Ovary (tissue), 9 donors: ENCODE measurements around the gene CTDP1. TPM values are rescaled to one million over a fixed set of nuclear protein-coding genes. Genes with fewer than 3 reads are reported as not detected.

Source experiments
- DNase-seq, 5 donors: peaks; one replicate each; pipeline ENCODE4 v3.0.0-alpha.2; 2019 to 2020
- H3K27ac ChIP-seq, 2 donors: fragments of 200-600 bp; one replicate each; pipeline versions ENCODE4 v1.5.1 to v1.8.0; 2019 to 2022
- H3K27me3 ChIP-seq: fragments of 200-600 bp; one replicate; pipeline ENCODE4 v1.8.0; 2022
- H3K36me3 ChIP-seq: fragments of 200-600 bp; sonication (generic); one replicate; pipeline ENCODE4 v1.5.1; 2019
- H3K4me1 ChIP-seq: one replicate; pipeline ENCODE4 v1.8.1; 2013; ENCODE audit warnings: mild to moderate bottlenecking, moderate library complexity; ENCODE audit not compliant: insufficient read depth
- H3K4me3 ChIP-seq: fragments of 200-600 bp; sonication (generic); one replicate; pipeline ENCODE4 v1.5.1; 2017
- H3K9me3 ChIP-seq, 2 donors: fragments of 200-600 bp in 1 of 2; sonication (generic) in 1 of 2; one replicate each; pipeline versions ENCODE4 v1.5.1 to v1.8.1; 2013 to 2019; ENCODE audit warnings: mild to moderate bottlenecking in 1 of 2, moderate library complexity in 1 of 2
- EP300 ChIP-seq: sonication (generic); formaldehyde crosslinking; IDR thresholded peaks from one replicate; pipeline ENCODE4 v1.6.1; 2017; ENCODE audit warnings: antibody characterized with exemption
- POLR2A ChIP-seq: fragments of 450-650 bp; IDR thresholded peaks from one replicate; pipeline ENCODE4 v1.6.1; 2017; ENCODE audit warnings: antibody characterized with exemption, mild to moderate bottlenecking, moderate library complexity
- WGBS, 3 donors: extraction: QIAGEN DNeasy Blood & Tissue Kit in 1 of 3; methylation state at CpG; one replicate each; pipeline versions ENCODE4 v1.1.5 to v1.1.7; 2013 to 2017; 5-methylcytosine and 5-hydroxymethylcytosine counted together
- intact Hi-C, 4 donors: fragments of 100-400 bp; cut with DNase I; formaldehyde crosslinking; loops; one replicate each; pipeline versions ENCODE4 v1.11.0 to v1.15.1; 2022 to 2023
- polyA plus RNA-seq, 2 donors: library from polyadenylated mRNA; stranded (reverse); fragments of 200-250 nt in 1 of 2; fragments of 350-450 nt in 1 of 2; fragmentation: Illumina TruSeq in 1 of 2; extraction: RNeasy Lipid Tissue Mini Kit (QIAGEN cat#74804) in 1 of 2; gene quantifications; one replicate each; pipeline ENCODE4 v1.2.3, GENCODE V29; 2013 to 2014
- total RNA-seq, 7 donors: library from RNA; depleted of rRNA in 2 of 7; stranded (reverse); fragments of >200 nt in 2 of 7; fragmentation: NEBNext Ultra II Directional in 3 of 7; extraction: Animal tissue kit (Norgen Biotek cat#: 25700) in 3 of 7; gene quantifications; one replicate each; pipeline versions ENCODE4 v1.1.0 to v1.2.4, GENCODE V29; 2016 to 2023
- TF ChIP-seq, protein P1 (sequence below), 3 donors: fragments of 450-650 bp in 2 of 3; fragments of 200-600 bp in 1 of 3; IDR thresholded peaks; one replicate each; pipeline versions ENCODE4 v1.5.1 to v1.8.0; 2016 to 2022; ENCODE audit warnings: antibody characterized with exemption in 3 of 3, mild to moderate bottlenecking in 1 of 3
- donor health status: DM: no; HTN: no; CAD: no; lungs with moderate emphysema.
- donor health status: DM: no; HTN: no; CAD: no.
- donor health status: Bipolar disorder and iron deficiency.
- donor health status: DM: yes; HTN: yes; CAD: no.
- donor health status: DM: no; HTN: no; CAD: no.
- donor health status: DM: yes; HTN: yes; CAD: no.

The CTDP1 gene
- total and polyA plus RNA-seq, 9 donors = 2.5 to 15.2 (median 11.2) TPM

DNA sequence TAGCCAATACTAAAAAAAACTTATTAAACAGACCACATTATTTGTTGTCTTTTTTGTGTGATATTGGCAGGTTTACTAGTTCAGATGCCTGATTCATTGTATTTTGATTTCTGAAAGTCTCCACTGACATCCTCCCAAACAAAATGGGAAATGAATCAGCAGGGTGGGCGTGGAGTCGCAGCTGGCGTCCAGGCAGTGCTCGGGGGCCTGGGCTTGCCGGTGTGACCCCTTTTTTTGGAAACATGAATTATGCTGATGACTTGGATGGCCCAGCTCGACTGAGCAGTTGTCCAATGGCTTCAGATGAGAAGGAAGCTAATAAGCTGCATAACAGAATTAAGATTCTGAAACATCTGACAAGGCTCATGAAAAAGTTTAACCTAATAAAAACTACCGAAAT, 116.4 kb downstream of the CTDP1 start:
- Histone ChIP-seq H3K4me1 (no peaks in the 10 kb centered on the region), H3K27ac (no peak overlapping the region), H3K9me3 (no peaks in the 10 kb centered on the region), H3K4me3 (no peak overlapping the region), H3K36me3 (no peaks in the 10 kb centered on the region), H3K27me3 (no peaks in the 10 kb centered on the region)
- TF ChIP-seq, protein P1, sequence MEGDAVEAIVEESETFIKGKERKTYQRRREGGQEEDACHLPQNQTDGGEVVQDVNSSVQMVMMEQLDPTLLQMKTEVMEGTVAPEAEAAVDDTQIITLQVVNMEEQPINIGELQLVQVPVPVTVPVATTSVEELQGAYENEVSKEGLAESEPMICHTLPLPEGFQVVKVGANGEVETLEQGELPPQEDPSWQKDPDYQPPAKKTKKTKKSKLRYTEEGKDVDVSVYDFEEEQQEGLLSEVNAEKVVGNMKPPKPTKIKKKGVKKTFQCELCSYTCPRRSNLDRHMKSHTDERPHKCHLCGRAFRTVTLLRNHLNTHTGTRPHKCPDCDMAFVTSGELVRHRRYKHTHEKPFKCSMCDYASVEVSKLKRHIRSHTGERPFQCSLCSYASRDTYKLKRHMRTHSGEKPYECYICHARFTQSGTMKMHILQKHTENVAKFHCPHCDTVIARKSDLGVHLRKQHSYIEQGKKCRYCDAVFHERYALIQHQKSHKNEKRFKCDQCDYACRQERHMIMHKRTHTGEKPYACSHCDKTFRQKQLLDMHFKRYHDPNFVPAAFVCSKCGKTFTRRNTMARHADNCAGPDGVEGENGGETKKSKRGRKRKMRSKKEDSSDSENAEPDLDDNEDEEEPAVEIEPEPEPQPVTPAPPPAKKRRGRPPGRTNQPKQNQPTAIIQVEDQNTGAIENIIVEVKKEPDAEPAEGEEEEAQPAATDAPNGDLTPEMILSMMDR (IDR thresholded peaks at IDR 0.05) = no peak
- WGBS, 3 donors = 30 to 38% (median 31%) methylated on average over 7 of the region's 7 CpGs
- intact Hi-C loops = no loop called here
- no peak for DNase-seq

DNA sequence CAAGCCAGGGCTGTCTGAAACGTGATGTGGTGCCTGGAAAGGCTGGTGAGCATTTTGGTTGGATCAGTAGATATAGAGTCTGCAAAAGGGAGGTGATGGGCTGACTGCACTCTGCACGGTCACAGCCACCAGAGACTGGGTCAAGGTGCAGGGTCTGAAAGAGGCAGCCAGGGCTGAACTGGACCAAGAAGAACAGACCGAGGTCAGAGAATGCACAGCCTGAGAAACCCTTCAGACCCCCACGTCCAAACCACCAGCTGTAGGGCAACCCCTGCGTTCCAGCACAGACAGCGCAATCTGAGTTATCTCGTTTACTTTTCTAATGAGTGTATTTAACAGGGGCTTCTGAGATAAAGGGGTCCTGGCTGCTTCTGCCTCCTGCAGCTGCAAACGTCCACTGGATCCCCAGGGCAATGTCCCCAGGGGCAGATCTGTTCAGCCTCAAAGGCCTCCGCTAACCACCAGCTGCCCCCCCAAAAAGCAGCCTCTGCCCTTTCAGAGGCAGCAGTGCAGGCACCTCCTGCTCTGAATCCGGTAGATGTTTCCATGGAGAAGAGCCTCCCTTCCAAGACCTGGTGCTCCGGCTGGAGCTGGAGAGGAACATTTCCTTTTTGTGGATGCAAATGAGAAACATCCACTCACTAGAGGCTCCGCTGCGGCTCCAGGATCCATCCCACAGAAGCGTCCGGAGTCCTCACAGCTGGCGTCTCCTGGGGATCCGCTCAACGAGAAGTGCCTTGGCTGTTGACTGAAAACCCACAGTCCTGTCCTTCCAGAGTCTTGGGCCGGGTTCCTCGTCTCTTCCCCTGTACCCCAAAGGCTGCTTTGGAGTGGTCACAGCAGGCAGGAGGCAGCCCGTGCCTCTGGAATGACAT, 117.2 kb downstream of the CTDP1 start:
- Histone ChIP-seq H3K36me3 (no peaks in the 10 kb centered on the region), H3K27ac (no peak overlapping the region), H3K4me3 (no peak overlapping the region), H3K27me3 (no peaks in the 10 kb centered on the region), H3K4me1 (no peaks in the 10 kb centered on the region), H3K9me3 (no peaks in the 10 kb centered on the region)
- DNase-seq = no peak
- TF ChIP-seq EP300 (no peak), POLR2A (no peak)
- TF ChIP-seq, protein P1 (IDR thresholded peaks at IDR 0.05) = no peak
- intact Hi-C loops = no loop called here
- WGBS, 3 donors = 9 to 14% (median 9%) methylated on average over 21 of the region's 21 CpGs

DNA sequence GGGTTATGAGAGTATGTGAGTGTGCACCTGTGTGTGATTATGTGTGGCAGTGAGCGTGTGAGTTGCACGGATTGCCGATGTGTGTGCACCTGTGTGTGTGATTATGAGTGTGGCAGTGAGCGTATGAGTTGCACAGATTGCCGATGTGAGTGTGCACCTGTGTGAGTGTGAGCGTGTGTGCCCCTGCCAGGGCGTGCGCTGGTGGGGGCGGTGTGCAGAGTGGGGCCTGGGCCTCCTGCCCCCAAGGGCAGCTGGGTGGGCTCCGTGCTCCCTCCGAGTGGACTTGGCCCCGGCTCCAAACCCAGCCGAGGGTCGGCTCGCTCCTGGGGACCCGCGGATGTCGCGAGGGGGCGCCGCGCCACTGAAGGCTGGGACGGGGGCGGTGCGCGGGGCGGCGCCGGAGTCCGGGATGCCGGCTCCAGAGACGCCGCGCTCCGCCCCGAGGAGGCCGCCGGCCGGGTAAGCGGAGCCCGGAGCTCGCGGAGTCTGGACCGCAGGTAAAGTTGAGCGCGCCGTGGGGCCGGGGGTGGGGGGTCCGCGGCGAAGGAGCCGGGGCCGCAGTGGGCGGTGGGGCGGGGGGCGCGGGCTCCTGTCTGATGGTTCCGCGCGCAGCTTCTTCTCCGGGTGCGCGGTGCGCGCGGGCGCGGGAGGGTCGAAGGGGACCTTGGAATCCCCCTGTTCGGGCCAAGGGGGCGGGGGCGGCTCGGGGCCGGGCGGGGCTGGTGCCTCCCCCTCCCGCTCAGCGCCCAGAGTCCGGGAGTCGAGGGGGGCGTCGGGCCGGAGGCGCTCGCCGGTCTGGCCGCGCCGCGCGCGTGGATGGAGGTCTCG, 118.1 kb downstream of the CTDP1 start, which contains the start of gene KCNG2:
Gene KCNG2, plus strand, starts transcription at position 421 of the 828 bp plus-strand sequence. CDS start 65,730 bp downstream, outside the sequence.
- Histone ChIP-seq H3K36me3 (no peaks in the 10 kb centered on the region), H3K4me3 (no peak within 1 kb of the TSS), H3K27ac (no peak within 1 kb of the TSS), H3K4me1 (no peaks in the 10 kb centered on the region), H3K27me3 (no peaks in the 10 kb centered on the region), H3K9me3 (no peaks in the 10 kb centered on the region)
- DNase-seq = no peak
- WGBS, 3 donors = 3 to 17% (median 5%) methylated on average over 16 to 92 of the region's 92 CpGs
- intact Hi-C loops = no loop called here
- TF ChIP-seq, protein P1 (IDR thresholded peaks at IDR 0.05) = no peak
- no peak for TF ChIP-seq EP300
- no peak for TF ChIP-seq POLR2A

DNA sequence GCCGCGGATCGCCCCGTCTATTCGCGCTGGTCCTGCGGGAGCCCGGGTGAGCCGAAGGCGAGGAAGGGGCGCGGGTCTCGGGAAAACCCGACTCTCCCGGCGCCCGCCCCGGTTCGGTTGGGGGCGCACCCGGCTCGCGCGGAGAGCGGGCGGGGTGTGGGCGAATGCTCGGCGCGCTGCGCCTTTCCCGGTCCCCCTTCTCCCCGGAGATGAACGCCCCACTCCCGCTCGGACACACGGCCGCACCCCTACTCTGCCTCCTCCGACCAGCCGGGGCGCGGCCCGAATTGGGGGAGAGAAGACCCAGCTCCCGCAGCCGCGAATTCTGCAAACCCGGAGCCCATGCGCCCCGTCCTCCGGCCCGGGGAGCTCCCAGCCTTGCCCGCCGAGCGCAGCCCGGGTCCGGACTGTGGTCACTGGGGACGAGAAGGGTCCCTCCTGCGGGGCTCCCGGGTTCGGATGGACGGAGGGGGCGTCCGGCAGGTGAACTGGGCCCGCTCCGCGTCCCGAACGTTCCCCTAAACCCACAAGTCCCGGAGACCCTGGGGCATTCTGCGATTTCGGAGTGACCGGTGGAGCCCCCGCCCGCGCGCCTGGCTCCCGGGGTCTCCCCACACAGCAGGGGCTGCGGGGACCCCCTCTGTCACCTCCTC, 118.9 kb downstream of the CTDP1 start:
- Histone ChIP-seq H3K4me1 (no peaks in the 10 kb centered on the region), H3K9me3 (no peaks in the 10 kb centered on the region), H3K36me3 (no peaks in the 10 kb centered on the region), H3K27ac (no peak overlapping the region), H3K4me3 (no peak overlapping the region), H3K27me3 (no peaks in the 10 kb centered on the region)
- 0 to 2% (median 1%) methylated on average over 56 to 78 of the region's 78 CpGs for WGBS, 3 donors
- intact Hi-C loops = no loop called here
- no peak for DNase-seq
- TF ChIP-seq POLR2A = no peak
- TF ChIP-seq EP300 = no peak
- TF ChIP-seq, protein P1 (IDR thresholded peaks at IDR 0.05) = no peak
